ENCODE measurements around the gene CASR.

CASR gene

GRCh38 chr3:122258757-122259371, 75.4 kb downstream of the CASR start:
- DNase-seq (ENCODE audit: low read depth): no peak

DNA sequence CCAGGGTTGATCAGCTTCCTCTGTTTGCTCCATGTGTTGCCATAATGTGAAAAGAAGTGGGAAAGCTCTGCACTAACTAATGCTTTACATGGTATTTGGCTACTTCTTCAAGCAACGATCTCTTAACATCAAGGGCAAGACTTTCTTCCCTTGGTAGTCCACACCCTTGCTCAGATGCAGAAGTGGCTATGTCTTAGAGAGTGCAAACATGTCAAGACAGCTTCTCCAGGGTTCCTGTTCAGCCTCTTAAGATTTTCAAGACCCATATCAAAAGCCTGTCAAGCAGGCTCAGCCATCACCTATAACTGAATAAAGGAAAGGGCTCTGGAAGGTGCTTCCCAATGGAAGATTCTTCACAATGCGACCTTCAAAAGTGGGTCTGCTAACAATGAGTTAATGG, 76.7 kb downstream of the CASR start:
- no peak for DNase-seq (ENCODE audit: low read depth)

DNA sequence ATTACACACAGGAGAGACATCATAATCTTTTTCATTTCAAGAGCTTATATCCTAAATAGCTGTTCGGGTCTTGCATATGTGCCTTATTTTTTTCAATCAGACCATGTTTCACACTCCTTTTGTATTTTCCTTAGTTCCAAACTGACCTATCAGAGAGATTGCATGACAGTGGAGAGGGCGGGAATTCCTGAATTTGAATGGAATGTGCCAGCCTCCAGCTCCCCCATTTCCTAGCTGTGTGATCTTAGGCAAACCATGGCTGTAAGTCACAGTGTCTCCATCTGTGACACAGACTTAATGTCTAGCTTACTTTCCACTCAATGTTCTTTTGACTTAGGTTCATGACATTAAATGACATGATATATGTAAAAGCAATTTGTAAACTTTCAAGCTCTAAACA, 79.6 kb downstream of the CASR start:
- no peak for DNase-seq (ENCODE audit: low read depth)

DNA sequence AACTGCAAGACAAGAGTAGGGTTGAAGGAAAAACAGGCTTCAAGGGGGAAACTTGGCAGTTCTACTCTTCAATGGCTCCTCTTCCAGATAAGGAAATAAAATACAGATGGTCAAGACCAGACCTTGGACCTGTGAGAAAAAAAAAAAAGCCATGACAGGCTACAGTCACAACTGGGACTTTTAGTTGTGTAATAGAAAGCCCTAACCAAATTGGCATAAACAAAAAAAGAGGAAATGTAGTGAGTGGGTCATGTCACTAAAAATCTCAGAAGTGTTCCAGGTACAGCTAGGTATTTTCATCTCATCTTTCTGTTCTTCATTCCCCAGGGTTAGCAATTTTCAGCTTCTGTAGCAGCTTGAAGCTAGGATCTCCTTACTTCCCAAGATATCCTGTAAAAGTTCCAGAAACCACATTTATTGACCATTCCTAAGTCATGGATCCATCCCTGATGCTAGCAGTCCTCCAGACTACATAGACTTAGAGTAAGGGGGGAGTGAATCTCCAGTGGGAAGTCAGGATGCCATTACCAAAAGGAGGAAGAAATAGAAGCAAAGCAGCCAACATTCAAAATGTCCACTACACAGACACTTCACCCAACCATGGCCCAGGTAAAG, 80.6 kb downstream of the CASR start:
- DNase-seq (ENCODE audit: low read depth): no peak

- DNase-seq (ENCODE audit: low read depth): no peak
These were observed 82.5 kb downstream of the CASR start for GRCh38 chr3:122265957-122266356.

DNA sequence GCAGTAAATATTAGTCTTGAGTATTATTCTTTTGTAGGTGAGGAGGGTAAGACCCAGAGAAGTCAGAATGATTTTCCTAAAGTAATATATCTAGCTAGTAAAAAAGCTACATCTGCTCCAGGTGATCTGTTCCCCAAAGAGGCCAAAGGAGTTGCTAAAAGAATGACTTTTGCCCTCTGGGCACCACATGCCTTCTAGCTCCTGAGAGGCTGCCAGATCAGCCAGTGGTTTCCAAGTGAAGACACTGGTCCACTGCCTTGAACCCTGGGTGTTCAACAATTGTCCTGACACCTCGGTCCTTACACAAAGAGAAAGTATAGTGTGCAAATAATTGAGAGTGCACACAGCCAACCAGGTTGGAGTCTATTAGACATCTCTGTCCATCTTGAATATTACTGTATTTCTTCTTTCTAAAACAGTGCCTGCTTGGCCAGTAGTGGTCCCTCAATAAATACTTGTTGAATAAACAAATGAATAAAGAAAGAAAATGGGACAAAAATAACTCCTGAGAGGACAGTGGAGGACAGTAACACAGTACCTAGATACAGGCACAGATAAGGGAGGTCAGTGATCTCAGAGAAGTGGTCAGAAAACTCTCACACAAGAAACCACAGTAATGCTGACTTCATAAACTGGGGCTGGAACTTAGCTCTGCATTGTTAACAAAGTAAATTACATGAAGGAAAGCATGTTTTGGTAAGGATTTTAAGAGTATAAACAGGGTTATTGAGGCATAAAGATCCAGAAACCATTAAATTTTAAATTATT, 85.0 kb downstream of the CASR start:
- DNase-seq (ENCODE audit: low read depth): no peak

DNA sequence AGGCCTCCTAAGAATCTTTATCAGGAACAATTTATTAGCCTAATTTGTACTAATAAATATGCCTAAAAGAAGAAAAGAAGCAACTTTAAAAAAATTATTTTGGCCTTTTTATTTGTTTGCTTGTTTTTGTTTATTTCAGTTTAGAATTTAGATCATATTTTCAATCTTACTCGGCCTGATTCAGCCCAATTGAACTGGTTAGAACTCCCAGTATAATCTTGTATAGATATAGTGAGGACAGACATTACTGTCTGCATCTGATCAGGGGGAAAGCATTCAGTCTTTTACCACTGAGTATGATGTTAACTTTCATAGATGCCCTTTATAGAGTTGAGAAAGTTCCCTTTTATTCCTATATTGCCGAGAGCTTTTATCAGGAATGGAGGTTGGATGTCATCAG, 85.6 kb downstream of the CASR start:
- no peak for DNase-seq (ENCODE audit: low read depth)

DNA sequence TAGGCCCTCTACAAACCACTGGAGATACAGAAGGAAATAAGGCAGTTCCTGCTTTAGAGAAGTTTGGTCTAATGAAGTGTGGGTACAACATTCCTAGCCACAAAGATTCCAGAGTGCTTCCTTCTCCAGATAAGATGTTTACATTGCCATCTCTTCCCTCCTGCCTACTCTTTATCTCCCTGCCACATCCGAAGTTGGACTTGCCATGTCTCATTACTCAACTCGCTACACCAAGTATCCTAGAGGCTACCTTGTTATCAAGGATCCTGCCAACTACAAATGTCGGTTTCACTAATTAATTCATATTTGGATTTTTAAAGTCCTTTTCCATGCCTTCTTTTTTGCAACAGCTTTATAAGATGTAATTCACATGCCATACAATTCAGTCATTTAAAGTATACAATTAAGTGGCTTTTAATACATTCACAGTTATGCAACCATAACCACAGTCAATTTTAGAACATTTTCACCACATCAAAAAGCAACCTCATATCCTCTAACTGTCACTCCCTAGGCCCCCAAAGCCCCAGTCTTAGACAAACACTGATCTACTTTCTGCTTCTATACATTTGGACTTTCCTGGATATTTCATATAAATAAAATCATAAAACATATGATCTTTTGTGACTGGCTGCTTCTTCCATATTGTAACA, 87.9 kb downstream of the CASR start:
- no peak for DNase-seq (ENCODE audit: low read depth)

DNA sequence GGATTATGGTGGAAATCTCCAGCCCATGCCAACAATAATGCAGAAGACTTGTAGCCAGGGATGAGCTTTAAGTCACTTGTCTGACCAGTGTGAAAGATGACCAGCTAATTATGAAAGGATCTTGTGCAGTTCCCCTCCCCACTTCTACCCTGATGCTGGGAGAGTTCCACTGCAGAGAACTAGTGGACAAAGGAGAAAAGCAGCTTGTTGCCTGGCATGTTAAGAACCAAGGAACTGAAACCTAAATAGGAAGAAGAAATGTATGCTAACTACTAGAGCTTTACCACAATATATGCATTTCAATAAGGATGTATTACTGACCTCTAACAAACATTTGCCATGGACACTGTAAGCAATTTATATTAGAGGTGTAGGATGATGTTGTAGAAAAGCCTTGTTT, 89.4 kb downstream of the CASR start:
- DNase-seq (ENCODE audit: low read depth): no peak

DNA sequence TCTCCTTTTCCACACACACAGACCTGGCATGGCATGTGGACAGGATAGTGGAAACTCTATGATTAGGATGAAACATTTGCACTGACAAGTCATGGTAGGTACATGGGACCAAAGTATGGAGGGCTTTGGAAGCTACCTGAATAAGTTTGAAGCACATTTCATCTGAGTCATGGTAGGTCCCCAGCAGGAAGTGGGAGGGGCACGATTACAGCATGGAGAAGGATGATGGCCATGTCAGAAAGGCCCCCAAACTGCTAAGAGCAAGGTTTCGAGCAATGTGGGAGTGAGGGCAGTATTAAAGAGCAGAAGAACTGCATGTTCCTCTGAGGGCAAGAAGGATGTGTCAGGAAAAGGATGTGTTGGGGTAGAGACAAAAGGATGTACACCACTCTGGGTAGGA, 90.0 kb downstream of the CASR start:
- DNase-seq (ENCODE audit: low read depth): no peak

- DNase-seq (ENCODE audit: low read depth): no peak
These were observed 98.4 kb downstream of the CASR start for GRCh38 chr3:122281891-122282290.

DNA sequence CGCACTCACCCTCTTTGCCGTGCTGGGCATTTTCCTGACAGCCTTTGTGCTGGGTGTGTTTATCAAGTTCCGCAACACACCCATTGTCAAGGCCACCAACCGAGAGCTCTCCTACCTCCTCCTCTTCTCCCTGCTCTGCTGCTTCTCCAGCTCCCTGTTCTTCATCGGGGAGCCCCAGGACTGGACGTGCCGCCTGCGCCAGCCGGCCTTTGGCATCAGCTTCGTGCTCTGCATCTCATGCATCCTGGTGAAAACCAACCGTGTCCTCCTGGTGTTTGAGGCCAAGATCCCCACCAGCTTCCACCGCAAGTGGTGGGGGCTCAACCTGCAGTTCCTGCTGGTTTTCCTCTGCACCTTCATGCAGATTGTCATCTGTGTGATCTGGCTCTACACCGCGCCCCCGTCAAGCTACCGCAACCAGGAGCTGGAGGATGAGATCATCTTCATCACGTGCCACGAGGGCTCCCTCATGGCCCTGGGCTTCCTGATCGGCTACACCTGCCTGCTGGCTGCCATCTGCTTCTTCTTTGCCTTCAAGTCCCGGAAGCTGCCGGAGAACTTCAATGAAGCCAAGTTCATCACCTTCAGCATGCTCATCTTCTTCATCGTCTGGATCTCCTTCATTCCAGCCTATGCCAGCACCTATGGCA, 100.5 kb downstream of the CASR start:
- no peak for DNase-seq (ENCODE audit: low read depth)

DNA sequence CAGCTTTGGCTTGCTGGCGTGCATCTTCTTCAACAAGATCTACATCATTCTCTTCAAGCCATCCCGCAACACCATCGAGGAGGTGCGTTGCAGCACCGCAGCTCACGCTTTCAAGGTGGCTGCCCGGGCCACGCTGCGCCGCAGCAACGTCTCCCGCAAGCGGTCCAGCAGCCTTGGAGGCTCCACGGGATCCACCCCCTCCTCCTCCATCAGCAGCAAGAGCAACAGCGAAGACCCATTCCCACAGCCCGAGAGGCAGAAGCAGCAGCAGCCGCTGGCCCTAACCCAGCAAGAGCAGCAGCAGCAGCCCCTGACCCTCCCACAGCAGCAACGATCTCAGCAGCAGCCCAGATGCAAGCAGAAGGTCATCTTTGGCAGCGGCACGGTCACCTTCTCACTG, 101.0 kb downstream of the CASR start:
- no peak for DNase-seq (ENCODE audit: low read depth)

DNA sequence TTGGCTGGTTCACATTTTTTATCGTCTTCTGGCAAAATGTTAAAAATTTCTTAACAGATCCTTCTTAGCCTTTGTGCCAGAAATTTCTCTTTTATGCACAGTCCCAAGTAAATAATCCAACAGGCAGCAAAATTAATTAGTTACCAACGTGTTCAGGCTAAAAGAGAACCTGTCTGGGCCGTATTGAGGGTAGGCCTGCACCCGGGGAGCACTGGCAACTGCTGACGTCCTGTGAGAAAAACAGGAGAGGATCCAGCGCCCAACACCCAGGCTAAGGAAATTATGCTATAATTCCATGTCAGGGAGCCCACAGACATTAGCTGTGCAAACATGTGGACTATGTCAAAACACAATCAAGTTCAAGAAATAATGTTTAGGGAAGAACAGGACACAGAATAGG, 110.9 kb downstream of the CASR start:
- DNase-seq (ENCODE audit: low read depth): no peak

GRCh38 chr3:122295266-122296062, 112.0 kb downstream of the CASR start:
- DNase-seq (ENCODE audit: low read depth): no peak

DNA sequence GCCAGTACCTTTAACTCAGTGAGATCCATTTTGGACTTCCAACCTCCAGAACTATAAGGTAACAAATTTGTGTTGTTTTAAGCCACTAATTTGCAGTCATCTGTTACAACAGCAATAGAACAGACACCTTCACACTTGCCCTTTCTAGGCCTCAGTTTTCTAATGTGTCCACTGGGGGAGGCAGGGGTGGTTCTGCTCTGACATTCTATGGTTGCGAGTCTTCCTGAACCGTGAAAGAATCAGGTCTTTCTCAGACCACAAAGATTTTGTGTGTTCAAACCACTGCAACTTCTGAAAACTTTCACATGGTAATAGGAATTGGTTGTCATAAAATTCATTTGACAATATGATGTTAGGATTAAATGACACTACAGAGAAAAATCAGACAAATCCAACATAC, 114.8 kb downstream of the CASR start:
- DNase-seq (ENCODE audit: low read depth): no peak

DNA sequence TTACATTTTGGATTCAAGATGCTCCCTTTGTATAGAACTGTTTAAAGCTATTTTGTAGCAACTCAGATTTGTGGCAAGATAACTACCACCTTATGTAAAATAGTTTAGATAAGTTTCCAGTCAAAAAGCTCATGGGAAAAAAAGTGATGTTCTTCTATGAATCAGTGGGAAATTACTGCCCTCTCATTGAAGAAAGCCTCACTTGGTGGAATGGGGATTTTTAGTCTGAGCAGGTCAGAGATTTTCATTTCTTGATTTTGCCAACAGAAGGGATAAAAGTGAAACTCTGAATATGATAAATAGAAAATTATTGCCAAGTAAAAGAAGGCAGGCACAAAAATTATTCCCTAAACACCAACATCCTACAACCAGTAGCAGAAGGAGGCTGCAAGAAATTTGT, 115.7 kb downstream of the CASR start:
- DNase-seq (ENCODE audit: low read depth): no peak

- DNase-seq (ENCODE audit: low read depth): no peak
These were observed 116.5 kb downstream of the CASR start for GRCh38 chr3:122299872-122300460.

GRCh38 chr3:122301063-122301462, 117.6 kb downstream of the CASR start:
- no peak for DNase-seq (ENCODE audit: low read depth)

GRCh38 chr3:122305818-122306621, 122.6 kb downstream of the CASR start:
- no peak for DNase-seq (ENCODE audit: low read depth)

DNA sequence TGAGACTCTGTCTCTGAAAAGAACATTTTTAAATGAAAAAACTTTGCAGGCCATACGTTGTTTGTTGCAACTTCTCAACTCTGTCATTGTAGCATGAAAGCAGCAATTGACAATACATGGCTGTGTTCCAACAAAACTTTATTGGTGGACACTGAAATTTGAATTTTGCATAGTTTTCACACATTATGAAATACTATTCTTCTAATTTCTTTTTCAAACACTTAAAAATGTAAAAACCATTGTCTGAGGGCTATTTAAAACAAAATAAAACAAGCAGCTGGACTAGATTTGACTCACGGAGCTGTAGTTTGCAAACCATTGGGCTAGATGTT, 123.1 kb downstream of the CASR start:
- no peak for DNase-seq (ENCODE audit: low read depth)
